Measurements from ENCODE around the gene KCTD16.

Gene KCTD16

DNA sequence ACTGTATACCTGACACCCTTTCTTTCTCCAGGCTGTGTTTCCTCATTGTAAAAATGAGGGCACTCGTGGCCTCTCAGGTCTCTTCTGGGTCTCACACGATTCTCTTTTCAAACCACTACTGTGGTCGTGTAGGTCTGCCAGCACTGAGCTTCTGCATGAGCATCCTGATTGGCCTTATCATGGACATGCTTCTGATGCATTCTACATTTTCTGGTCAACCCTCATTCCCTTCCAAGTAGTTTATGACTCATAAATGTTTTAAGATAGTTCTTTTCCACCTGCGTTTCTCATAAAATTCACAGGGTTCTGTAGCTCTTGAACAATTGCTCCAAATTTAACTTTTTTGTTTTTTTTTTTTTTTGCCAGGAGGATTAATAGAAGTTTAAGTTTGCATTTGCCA lies 294.8 kb downstream of the KCTD16 start:
- no peak for DNase-seq

DNA sequence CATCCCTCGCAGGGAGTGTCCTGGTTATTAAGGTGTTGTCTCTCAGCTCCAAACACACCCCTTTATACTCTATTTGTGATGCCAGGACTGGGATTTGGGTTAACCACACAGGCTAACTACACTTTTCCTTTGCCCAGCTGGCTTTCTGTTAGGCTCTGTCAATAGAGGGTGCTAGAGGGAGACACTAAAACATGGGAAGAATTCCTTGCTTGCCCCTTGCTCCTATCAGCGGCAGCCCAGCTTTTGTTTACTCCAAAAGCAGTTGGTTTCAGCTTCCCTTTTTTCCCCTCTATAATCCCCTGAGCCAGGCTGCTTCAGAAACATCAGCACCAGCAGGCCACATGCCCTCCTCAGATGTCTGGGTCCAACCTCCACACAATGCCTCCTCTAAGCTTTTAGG lies 297.1 kb downstream of the KCTD16 start:
- DNase-seq: no peak

DNA sequence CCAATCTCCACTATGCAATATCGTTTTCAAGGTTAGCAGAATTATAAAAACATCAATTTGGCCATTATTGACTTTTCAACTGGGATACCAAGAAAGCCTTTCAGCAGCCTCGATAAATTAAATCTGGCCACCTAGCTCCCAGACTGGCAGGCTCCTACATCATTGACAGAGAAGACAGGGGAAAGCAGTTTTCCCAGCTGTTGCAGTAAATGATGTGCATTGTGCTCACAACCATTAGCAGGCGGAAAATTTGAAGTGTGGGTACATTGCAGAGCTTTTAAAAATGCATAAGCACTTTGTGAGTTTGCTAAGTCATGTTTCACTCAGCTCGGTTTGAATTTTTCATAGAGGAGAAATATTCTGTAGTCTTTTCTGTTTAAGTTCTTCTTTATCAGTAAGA lies 297.9 kb downstream of the KCTD16 start:
- no peak for DNase-seq

DNA sequence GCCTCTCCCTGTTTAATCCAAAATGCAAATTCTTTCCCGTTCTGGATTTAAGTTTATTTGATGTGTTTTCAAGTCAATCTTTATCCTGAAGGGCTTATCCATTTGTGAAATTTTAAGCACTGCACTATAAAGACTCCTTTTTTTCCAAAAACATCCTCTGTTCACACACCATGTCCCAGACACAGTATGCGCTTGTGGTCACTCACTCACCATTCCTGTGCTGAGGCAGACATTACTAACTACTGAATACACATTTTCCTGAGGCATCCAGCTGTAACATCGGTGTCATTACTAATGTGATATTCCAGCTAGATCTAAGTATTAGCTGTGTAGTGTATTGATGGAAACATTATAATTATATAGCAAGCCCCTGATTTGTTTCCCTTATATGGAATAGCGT lies 298.4 kb downstream of the KCTD16 start:
- DNase-seq: no peak

DNA sequence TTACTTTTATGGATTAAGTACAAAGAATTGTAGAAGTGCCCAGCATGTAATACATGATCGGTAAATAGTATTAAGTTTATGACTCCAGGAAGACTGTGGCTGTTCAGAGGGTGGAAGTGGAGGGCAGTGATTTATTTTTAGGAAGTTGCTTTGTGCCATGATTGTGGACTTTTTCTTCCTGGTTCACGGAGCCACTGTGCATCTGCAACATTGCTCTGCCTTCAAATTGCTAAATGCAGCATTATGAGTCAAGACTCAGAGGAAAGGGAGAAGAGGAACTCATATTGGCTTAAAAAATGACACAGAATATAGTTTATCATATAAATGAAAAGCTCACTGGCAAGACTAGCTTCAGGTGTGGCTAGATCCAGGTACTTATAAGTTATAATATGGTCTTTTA lies 301.5 kb downstream of the KCTD16 start:
- no peak for DNase-seq

DNA sequence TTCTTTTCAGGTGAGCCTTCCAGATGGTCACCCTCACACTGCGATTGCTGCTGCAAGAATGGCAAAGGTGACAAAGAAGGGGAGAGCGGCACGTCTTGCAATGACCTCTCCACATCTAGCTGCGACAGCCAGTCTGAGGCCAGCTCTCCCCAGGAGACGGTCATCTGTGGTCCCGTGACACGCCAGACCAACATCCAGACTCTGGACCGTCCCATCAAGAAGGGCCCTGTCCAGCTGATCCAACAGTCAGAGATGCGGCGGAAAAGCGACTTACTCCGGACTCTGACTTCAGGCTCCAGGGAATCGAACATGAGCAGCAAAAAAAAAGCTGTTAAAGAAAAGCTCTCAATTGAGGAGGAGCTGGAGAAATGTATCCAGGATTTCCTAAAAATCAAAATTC lies 303.0 kb downstream of the KCTD16 start:
- no peak for DNase-seq

DNA sequence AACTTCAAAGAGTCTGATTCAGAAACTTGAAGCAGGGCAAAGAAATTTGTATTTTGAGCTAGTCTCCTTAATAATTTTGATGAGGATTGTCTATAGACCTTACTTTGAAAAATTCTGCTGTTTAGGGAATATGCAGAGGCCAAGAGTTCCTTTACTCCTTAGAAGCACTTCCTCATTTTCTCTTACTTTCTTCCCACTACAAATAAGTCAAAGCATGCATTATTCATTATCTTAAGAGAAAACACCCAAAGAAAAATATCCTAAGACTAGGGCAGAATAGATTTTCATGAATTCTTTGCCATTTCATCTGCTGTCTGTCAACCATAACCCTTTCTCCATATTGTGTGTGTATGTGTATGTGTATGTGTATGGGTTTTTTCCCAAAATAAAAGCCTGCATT lies 307.9 kb downstream of the KCTD16 start:
- no peak for DNase-seq

DNA sequence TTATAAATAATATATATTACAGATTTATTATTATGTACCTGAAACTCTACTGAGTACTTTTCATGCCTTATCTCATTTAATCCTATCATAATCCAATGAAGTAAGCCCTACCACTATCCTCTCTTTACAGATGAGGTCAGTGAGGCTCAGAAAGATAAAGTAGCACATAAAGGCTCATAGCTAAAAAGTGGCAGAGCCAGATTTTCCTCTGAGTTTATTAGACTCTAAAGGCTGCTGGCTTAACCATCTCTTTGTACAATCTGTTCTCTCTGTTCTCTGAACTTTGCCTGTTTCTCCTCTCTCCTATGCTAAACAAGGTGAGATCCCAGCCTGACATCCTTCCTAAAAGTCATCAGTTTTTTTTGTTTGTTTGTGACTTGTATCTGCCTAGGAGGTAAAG lies 311.2 kb downstream of the KCTD16 start:
- DNase-seq: no peak

DNA sequence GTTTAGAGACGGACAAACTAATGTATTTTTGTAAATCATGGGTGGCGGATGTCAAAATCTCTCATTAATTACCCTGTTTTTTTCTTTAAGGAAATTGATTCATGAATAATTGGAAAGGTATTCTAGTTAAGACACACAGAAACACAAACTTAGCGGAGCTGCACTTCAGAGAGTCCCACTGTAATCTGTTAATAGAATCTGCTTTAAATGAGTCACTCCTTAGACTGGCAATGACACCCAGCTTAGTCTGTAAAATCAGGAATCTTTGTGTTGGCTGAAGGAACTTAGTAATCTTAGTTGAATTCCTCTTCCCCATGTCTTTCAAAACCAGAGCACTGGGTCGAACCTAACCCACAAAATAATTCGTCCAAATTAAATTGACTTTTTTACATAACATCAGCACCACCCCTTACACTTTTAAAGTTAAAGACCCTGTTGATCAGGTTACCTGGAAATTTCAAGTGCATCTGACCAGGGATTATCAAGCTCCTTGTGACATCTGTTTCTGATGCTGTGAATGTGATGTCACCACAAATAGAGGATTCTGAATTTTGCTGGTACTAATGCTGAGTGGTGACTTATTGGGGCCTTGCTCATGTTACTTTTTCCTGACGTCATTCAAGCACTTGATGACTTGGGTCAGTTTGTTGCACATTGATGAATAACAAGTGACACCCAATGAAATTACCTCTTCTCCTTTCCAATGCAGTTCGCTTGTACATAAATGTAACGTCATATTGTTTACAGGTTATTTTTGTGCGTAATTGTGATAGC lies 313.6 kb downstream of the KCTD16 start:
- DNase-seq: no peak

DNA sequence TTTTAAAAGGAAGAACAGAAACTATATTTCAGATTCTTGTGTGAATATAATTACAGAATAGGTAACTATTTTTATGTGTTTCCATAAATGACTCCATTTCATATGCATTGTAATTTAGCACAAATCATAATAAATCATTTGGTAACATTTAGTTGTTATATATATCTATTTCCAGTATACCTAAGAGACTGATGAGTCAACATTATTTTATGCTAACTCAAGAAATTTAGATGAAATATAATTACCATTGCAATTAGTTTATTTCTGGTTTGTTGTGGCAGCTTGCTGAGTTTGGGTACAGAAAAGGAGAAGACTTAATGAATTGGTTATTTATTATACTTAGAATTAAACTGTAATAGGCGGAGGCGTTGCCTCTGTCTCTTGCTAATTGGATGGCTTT lies 314.9 kb downstream of the KCTD16 start:
- no peak for DNase-seq

DNA sequence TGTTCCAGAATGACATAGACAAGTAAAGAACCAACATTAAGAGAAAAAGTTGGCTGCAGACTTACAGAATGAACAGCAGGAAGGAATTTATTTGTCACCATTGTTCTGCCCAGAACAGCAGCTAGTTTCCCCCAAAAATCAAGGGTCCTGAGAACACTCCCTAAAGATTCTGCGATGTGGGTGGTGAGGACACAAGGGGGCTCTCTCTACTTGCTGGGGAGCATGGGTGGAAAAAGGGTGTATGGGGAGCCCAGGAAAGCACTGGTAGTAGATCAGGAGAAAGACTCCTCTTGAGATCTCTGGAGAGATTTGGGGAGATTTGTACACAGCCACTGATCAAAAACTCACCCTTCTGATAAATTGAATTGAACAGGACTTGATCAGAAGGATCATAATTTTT lies 316.5 kb downstream of the KCTD16 start:
- no peak for DNase-seq

DNA sequence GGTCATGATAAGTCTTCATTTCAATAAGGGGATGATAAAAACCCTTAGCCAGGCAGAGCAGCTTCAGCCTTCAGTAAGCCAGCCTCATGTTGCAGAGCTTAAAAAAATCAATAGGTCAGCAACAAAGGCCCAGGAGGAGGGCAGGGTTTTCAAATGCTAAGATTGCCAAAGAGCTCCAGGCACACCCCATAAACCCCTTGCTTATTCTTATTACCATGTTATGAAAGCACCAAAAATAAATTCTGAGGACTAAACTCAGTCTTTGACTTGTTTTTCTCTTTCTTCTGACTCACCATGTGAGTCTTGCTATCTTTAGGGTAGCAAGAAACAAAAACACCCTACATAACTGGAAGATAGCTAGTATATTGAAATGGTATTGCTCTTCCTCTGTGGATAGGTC lies 317.1 kb downstream of the KCTD16 start:
- no peak for DNase-seq

DNA sequence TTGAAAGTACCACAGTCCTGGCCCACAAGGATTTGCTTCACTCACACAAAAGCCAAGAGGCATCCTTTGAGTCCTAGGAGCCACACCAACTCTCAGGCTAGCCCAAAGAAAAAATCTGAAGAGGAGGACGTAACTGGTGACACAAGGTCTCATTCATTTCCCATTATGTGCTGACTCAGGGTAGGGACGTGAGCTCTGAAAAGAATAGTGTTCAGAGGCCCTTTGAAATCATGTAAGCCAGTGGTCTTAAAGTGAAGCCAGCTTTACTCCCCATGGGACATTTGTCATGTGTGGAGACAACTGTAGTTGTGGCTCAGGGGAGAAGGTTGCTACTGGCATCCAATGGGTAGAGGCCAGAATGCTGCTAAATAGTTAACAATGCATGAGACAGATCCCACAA lies 332.4 kb downstream of the KCTD16 start:
- no peak for DNase-seq

DNA sequence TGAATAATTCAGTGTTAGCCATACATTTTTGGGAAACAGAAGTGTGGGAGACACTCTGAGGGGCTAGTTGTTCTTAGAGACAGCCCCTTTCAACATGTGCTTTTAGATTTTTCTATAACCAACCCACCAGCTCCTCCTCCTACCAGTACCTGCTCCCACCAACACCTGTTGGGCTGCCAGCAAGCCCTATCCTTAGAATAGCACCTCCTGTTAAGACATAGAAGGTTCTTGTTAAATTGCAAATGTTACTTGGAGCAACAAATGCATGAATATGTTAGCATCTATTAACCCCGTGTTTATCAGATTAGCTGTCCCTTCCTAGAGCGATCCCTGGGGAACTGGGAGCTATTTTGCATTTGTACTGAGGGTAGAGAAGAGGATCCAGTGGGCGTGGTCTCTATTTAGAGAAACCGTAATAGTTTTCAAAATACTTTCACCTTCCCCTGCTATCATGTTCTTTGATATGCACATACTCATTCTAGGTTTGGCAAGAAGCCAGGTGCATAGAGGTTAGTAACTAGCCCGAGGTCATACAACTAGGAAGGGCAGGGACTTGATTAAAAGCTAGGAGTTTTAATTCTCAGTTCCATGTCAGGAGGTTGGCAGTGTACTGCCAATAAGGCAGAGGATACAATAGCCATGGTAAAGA lies 334.4 kb downstream of the KCTD16 start:
- DNase-seq: no peak

DNA sequence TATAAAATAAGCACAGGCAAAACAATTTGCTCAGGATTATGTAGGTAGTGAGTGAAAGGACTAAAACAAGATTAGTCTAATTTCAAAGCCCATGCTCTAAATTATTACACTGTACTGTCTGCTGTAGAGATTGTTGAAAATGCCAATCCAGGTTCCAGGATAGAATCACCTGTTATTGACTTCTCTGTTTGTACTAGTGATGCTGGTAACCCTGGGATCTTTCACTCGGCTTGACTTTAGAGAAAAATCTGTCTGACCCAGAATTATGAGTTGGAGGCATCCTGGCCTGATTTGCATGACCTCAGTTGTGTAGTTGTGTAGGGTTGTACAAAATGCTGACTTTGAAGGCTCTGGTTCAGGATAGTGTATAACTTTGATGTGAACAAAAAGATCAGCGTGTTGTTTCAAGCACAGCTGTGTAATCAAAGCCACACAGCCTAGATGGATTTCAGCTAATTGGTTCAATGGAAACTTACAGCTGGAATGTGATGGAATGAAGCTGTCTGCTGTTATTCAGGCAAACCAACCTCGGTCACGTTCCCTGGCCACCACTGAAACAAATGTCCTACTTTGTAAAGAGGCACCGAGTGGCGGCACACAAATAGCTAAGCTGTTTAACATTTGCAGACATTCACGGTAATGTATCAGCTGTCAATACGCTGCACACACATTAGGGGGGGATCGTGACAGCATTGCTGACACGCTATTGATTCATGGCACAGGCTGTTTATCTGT lies 340.3 kb downstream of the KCTD16 start:
- no peak for DNase-seq

DNA sequence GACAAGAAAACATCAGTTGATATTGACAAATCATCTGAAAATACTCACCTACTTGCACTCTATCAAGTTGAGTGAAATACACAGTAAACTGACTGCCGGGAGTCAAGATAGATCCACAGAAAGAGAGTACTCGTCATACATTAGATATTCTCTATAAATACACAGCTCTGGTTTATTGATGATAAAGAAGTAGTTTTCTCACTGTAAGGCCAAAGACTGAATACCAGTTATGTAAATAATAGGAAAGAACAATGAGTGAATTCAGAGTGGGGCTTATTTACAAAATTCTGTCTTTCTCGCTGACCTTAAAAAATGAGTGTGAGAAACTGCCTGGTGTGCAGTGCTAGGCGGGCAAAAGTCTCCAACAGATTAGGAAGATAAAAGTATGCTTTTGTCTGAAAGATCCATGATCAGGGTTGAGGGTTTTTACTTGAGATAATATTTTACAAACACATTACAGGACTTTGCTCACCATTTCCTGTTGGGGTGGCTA lies 341.0 kb downstream of the KCTD16 start:
- DNase-seq: no peak

DNA sequence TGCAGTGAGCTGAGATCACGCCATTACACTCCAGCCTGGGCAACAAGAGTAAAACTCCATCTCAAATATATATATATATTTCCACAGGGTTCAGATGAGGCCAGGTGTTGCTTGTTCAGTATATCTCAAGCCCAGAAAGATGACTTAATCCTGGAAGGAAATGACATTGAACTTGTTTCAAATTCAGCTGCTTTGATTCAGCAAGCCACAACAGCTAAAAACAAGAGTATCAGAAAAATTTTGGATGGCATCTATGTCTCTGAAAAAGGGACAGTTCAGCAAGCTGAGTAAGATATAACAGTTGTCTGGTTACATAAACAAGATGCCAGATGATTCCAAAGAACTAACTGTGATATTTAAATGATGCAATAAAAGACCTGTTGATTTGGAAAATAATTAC lies 352.0 kb downstream of the KCTD16 start:
- no peak for DNase-seq

DNA sequence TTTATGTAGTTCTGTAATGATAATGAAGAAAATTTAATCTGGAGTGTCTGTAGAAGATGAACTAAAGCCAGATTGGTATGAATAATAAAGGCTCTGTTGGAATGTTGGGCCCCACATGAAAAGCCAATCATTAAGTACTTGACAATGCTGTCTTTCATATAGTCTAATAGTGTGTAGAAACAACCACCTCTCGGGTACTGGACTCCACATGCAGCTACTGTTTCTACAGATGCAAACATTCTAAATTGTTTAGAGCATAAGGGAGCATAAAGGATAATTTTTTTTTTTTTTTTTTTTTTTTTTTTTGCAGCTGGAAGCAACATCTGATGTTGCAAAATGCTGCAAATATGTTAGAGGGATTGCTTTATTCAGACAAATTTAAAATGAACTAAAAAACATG lies 354.3 kb downstream of the KCTD16 start:
- no peak for DNase-seq

DNA sequence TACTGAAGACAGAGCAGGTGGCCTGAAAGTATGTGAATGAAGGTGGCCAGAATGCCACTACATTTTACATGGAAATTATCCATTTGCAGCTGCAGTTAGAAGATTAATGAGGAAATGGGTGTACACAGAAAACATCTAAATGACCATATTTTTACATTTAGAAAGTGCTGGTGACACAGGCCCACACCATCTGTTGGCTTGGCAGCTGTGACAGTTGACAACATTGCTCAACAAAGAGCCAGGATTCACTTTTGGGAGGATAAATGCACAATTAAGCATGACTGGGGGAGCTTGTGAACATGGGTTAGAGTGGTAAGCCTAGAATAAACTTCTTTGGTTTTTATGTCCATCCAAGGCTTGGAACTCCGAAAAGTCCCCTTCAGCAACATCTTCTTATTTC lies 360.5 kb downstream of the KCTD16 start:
- DNase-seq: no peak

Measured in activated CD4-positive, CD25-positive, alpha-beta regulatory T cell treated with anti-CD3 and anti-CD28 coated beads, Interleukin-2, amount 50 U/mL, for 72 hours (primary cell).